Aorta (tissue), 5 donors: ENCODE data around the gene HEATR5A. TPM values are rescaled to one million over a fixed set of nuclear protein-coding genes. Genes with fewer than 3 reads are reported as not detected.
A peak's percentile ranks its signal among the peaks of the same experiment; 100 is the strongest.
"Not testable (repeated sequence)": the region's sequence is repeated elsewhere in the genome, so short reads cannot be mapped to it uniquely, and the experiment has no call there.

ENCODE experiments used
- ATAC-seq: fragments of 200-7000 bp; cut with Tn5 transposase; one replicate; pipeline ENCODE4 v1.9.1; 2022; ENCODE audit warnings: moderate library complexity; ENCODE audit not compliant: low FRiP score
- DNase-seq, 2 donors: peaks; one replicate each; pipeline ENCODE4 v3.0.0-alpha.2; 2020
- H3K27ac ChIP-seq, 2 donors: one replicate each; pipeline ENCODE4 v1.5.1; 2013; ENCODE audit warnings: low read length in 2 of 2, mild to moderate bottlenecking in 2 of 2, moderate library complexity in 2 of 2, control low read depth in 1 of 2, inconsistent platforms in 1 of 2, low read depth in 1 of 2
- H3K27me3 ChIP-seq, 2 donors: one replicate each; pipeline ENCODE4 v1.6.1; 2013; ENCODE audit warnings: control low read depth in 1 of 2, low read length in 1 of 2, mild to moderate bottlenecking in 1 of 2, moderate library complexity in 1 of 2; ENCODE audit not compliant: insufficient read depth in 2 of 2, control insufficient read depth in 1 of 2
- H3K36me3 ChIP-seq, 2 donors: one replicate each; pipeline ENCODE4 v1.6.1; 2013; ENCODE audit warnings: control low read depth in 1 of 2, low read length in 1 of 2, mild to moderate bottlenecking in 1 of 2; ENCODE audit not compliant: insufficient read depth in 2 of 2, control insufficient read depth in 1 of 2
- H3K4me1 ChIP-seq, 2 donors: one replicate each; pipeline ENCODE4 v1.6.1; 2013; ENCODE audit warnings: low read length in 2 of 2, control low read depth in 1 of 2, mild to moderate bottlenecking in 1 of 2, moderate library complexity in 1 of 2; ENCODE audit not compliant: insufficient read depth in 2 of 2, control insufficient read depth in 1 of 2
- H3K4me3 ChIP-seq, 2 donors: one replicate each; pipeline ENCODE4 v1.5.1; 2013; ENCODE audit warnings: low read length in 2 of 2, control low read depth in 1 of 2, mild to moderate bottlenecking in 1 of 2
- H3K9me3 ChIP-seq: one replicate; pipeline ENCODE4 v1.6.1; 2013; ENCODE audit warnings: mild to moderate bottlenecking, low read length; ENCODE audit not compliant: control insufficient read depth
- WGBS, 2 donors: extraction: QIAGEN DNeasy Blood & Tissue Kit; methylation state at CpG; one replicate each; pipeline ENCODE4 v1.1.7; 2013; 5-methylcytosine and 5-hydroxymethylcytosine counted together
- intact Hi-C, 2 donors: fragments of 100-400 bp; cut with DNase I; formaldehyde crosslinking; loops; one replicate each; pipeline versions ENCODE4 v1.14.2 to v1.15.0; 2022
- polyA plus RNA-seq, 2 donors: library from polyadenylated mRNA; stranded (reverse); fragments of 200-250 nt; gene quantifications; one replicate each; pipeline ENCODE4 v1.2.3, GENCODE V29; 2013
- total RNA-seq, 2 donors: library from RNA; stranded (reverse); fragmentation: NEBNext Ultra II Directional; extraction: Animal tissue kit (Norgen Biotek cat#: 25700); gene quantifications; one replicate each; pipeline ENCODE4 v1.2.1, GENCODE V29; 2021
- donor health status: healthy with polysubstance abuse.
- donor health status: Bipolar disorder and iron deficiency.
- donor health status: DM: no; HTN: no; CAD: no.
- donor health status: DM: no; HTN: no; CAD: no.
- donor health status: DM: yes; HTN: yes; CAD: no.

HEATR5A gene
- total and polyA plus RNA-seq, 4 donors, result 7.5 to 53.0 (median 25.3) TPM

DNA sequence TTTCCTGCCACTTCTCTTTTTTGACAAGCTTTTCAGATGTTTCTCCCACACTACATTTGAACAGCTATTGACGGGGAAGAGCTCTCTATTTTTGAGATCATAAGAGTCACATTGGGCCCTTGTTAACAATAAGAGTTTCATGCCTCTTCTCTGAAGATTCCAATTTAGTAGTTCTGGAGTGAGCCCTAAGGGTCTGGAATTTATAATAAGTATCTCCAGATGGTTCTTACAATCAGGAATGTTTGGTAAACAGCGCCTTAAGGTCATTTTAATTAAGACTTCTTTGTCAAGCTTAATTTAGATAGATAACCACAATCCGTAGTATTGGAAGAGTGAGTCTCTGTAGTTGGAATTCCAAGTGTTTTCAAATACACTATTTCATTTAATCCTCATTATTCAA, 152.1 kb downstream of the HEATR5A start:
- Histone ChIP-seq H3K27me3 (no peaks in the 10 kb centered on the region), H3K9me3 (no peaks in the 10 kb centered on the region), H3K4me1 (peaks cover 0 to 9% of the 10 kb centered on the region in 2 donors), H3K4me3 (no peak overlapping the region), H3K27ac (no peak overlapping the region), H3K36me3 (no peaks in the 10 kb centered on the region)
- intact Hi-C loops, result loop anchor here in 1 of 2 donors (10.0 kb wide), 1 partner anchor 63 kb away; the partner anchor contains the start of gene HECTD1
- ATAC-seq, result no peak
- DNase-seq, result no peak
- 81 to 94% methylated on average over 3 of the region's 3 CpGs for WGBS, 2 donors

DNA sequence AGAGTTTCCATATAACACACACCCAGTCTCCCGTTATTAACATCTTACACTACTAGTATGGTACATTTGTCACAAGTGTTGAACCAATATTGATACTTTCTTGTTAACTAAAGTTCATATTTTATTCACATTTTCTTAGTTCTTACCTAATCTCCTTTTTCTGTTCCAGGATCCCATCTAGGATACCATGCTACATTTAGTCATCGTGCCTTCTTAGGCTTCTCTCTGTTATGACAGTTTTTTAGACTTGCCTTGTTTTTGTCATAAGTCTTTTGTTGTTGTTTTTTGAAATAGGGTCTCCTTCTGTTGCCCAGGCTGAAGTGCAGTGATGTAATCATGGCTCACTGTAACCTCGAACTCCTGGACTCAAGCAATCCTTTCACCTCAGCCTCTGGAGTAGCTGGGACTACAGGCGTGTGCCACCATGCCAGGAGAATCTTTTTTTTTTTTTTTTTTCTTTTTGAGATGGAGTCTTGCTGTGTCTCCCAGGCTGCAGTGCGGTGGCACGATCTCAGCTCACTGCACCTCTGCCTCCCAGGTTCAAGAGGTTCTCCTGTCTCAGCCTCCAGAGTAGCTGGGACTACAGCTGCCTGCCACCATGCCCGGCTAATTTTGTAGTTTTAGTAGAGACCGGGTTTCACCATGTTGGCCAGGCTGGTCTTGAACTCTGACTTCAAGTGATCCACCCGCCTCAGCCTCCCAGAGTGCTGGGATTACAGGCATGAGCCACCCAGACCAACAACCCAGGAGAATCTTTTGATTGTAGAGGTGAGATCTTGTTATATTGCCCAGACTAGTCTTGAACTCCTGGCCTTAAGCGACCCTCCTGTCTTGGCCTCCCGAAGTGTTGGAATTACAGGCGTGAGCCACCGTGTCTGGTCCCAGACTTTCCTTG, 153.7 kb downstream of the HEATR5A start:
- DNase-seq, result no peak
- Histone ChIP-seq H3K27ac (no peak overlapping the region), H3K4me1 (peaks cover 0 to 14% of the 10 kb centered on the region in 2 donors)

DNA sequence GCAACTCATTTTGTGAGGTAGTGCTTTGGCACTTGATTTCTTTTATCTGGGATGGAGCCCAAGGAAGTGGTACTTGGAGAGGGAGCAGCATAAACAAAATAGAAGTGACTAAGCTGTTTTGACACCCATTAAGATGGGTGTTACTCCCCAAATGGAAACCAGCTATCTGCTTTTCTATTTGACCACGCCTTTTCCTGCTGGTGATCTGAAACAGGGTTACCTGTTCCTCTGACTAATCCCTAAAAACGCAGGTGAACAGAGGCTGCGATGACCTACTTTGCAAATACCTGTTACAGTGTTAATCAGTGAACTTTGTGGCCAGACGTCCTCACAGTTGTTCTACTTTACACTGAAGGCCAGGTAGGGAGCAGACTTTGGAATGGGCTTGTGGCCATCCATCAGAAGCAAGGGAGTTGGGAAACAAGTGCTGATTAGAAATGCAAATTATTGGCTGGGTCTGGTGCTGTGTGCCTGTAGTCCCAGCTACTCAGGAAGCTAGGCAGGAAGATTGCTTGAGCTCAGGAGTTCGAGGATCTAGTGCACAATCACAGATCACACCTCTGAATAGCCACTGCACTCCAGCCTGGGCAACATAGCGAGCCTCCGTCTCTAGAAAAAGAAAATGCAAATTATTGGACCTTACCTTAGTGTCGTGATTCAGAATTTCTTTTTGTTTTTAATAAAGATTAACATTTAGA, 154.5 kb downstream of the HEATR5A start:
- DNase-seq (no peak), ATAC-seq (no peak)
- no peak overlapping the region for H3K27ac ChIP-seq
- intact Hi-C loops, result loop anchor here in 1 of 2 donors (10.0 kb wide), 1 partner anchor 61 kb away; the partner anchor contains the start of gene HECTD1
- no peak overlapping the region for H3K4me3 ChIP-seq
- H3K9me3 ChIP-seq, result no peaks in the 10 kb centered on the region
- H3K4me1 ChIP-seq, result peaks cover 0 to 14% of the 10 kb centered on the region in 2 donors
- 53 to 76% methylated on average over 8 of the region's 8 CpGs for WGBS, 2 donors
- H3K36me3 ChIP-seq, result no peaks in the 10 kb centered on the region
- no peaks in the 10 kb centered on the region for H3K27me3 ChIP-seq

More for the DNA sequence above, 153.7 kb downstream of the HEATR5A start:
- no peak overlapping the region for H3K4me3 ChIP-seq
- intact Hi-C loops, result loop anchor here in 1 of 2 donors (10.0 kb wide), 1 partner anchor 62 kb away; the partner anchor contains the start of gene HECTD1
- no peak for ATAC-seq
- WGBS, 2 donors, result 90 to 92% methylated on average over 13 of the region's 13 CpGs
- no peaks in the 10 kb centered on the region for H3K9me3 ChIP-seq
- H3K36me3 ChIP-seq, result no peaks in the 10 kb centered on the region
- no peaks in the 10 kb centered on the region for H3K27me3 ChIP-seq

DNA sequence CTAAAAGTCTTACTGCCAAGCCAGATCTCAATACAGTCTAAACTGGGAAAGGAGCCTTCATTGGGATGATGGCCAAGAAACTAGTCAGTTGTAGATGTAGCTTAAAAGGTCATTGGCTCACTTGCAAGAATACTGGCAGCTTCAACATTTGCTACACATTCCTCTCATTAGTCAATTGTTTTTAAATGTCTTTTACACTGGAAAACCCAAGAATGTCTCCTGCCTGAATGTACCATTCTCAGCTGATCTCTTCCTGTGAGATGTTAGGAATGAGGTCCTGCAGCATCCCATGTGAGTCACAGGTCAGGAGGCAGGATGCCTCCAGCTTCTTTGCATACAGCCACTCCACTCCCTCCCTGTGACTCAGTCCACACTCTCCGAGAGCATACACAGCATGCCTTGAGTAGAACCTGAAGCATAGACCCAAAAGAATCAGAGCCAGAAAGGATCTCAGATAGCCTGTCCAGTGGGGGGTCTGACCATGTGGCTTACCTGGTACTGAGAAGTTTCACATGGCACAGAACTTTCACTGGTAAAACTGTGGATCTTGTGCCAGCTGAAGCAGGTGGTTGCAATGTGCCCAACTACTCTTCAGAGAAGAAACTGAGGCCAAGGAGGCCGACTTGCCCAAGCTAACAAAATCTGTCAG, 156.7 kb downstream of the HEATR5A start:
- Histone ChIP-seq H3K36me3 (no peaks in the 10 kb centered on the region), H3K27ac (peak overlapping the region; percentile 44 to 76), H3K9me3 (no peaks in the 10 kb centered on the region), H3K4me3 (no peak overlapping the region), H3K4me1 (peaks cover 0 to 14% of the 10 kb centered on the region in 2 donors), H3K27me3 (no peaks in the 10 kb centered on the region)
- ATAC-seq, result peak; percentile 88
- WGBS, 2 donors, result 4 to 16% methylated on average over 2 of the region's 2 CpGs
- intact Hi-C loops, result loop anchor here in 1 of 2 donors (10.0 kb wide), 1 partner anchor 59 kb away; the partner anchor contains the start of gene HECTD1
- DNase-seq, result peak; percentile 76 to 80

DNA sequence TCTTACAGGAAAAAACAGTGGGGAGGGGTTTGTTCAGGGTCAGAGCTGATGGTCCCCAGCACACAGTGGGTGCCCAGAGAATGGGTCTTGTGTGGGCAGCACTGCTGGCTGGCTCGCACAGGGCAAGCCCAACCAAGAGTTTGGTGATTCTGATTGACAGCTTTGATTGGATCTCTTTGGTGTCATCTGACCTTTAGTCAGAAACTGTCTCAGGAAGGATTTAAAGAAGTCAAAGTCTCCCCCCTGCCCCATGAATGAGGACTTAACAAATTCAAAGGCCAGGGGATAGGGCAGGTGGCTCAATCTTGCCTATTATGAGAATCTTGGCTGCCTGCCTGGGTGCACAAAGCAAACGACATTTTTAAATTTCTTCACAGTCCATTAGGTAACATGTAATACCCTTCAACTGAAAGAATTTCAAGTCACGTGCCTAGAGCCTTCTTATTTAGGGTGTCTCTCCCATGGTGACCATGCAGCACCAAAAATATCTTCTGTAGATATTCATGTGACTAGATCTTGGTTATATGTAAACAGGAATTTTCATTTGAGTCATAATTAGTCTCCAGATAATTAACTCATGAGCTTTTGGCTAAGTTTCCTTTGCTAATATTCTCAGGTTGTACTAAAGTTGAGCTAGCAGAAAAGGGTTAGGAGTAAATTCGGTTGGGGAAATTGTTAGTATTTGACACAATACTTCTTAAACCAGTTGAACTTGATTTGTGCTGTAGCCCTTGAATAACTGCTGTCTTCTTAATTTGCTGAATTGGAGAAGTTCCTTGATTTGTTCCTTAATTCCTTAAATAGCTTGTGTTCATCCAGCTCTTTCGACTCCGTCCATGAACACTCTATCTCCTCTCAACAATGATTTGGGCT, 158.3 kb downstream of the HEATR5A start:
- intact Hi-C loops, result loop anchor here in 1 of 2 donors (10.0 kb wide), 1 partner anchor 57 kb away; the partner anchor contains the start of gene HECTD1
- H3K27me3 ChIP-seq, result no peaks in the 10 kb centered on the region
- H3K9me3 ChIP-seq, result no peaks in the 10 kb centered on the region
- no peak overlapping the region for H3K4me3 ChIP-seq
- ATAC-seq (peak; percentile 45), DNase-seq (no peak)
- no peaks in the 10 kb centered on the region for H3K36me3 ChIP-seq
- peak overlapping the region in 1 of 2 donors; percentile 20 for H3K27ac ChIP-seq
- H3K4me1 ChIP-seq, result peaks cover 0 to 14% of the 10 kb centered on the region in 2 donors
- 28 to 31% methylated on average over 6 of the region's 6 CpGs for WGBS, 2 donors

DNA sequence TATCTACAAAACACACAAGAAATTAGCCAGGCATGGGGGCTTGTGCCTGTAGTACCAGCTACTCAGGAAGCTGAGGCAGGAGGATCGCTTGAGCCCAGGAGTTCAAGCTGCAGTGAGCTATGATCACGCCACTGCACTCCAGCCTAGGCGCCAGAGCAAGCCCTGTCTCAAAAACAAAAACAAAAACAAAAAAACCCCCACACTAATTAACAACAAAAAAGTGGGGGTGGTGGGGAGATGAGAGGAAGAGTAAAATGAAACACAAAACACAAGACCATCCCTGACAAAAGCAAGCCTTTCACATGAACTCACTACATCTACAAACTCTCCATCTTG, 158.9 kb downstream of the HEATR5A start:
- H3K36me3 ChIP-seq, result no peaks in the 10 kb centered on the region
- H3K27me3 ChIP-seq, result no peaks in the 10 kb centered on the region
- H3K9me3 ChIP-seq, result no peaks in the 10 kb centered on the region
- DNase-seq, result no peak
- no peak for ATAC-seq
- intact Hi-C loops, result loop anchor here in 1 of 2 donors (10.0 kb wide), 1 partner anchor 57 kb away; the partner anchor contains the start of gene HECTD1
- WGBS, 2 donors, result 96 to 97% methylated on average over 3 of the region's 3 CpGs
- peaks cover 0 to 14% of the 10 kb centered on the region in 2 donors for H3K4me1 ChIP-seq
- no peak overlapping the region for H3K4me3 ChIP-seq
- no peak overlapping the region for H3K27ac ChIP-seq

DNA sequence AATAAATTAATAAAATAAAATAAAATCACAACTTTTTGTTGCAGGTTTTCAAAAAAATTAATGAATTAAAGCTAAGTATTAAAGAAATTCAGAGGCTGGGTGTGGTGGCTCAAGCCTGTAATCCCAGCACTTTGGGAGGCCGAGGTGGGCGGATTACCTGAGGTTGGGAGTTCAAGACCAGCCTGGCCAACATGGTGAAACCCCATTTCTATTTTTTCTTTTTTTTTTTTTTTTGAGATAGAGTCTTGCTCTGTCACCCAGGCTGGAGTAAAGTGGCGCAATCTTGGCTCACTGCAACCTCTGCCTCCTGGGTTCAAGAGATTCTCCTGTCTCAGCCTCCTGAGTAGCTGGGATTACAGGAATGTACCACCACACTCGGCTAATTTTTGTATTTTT, 161.3 kb downstream of the HEATR5A start:
- 97 to 99% methylated on average over 4 of the region's 4 CpGs for WGBS, 2 donors
- H3K27ac ChIP-seq, DNase-seq, H3K9me3 ChIP-seq, H3K36me3 ChIP-seq, H3K27me3 ChIP-seq, intact Hi-C loops, ATAC-seq, H3K4me3 ChIP-seq, H3K4me1 ChIP-seq: not testable (repeated sequence)
